OCI-LY7 (cell line): ENCODE measurements around the gene LRP1B.

ENCODE experiments used
- CTCF ChIP-seq: fragments of 200-600 bp; sonication (generic); conservative IDR thresholded peaks from 2 replicates; pipeline ENCODE4 v1.5.1; 2014; ENCODE audit warnings: mild to moderate bottlenecking, antibody characterized with exemption, low read length, moderate library complexity, mixed read lengths
- EZH2phosphoT487 ChIP-seq: fragments of 200-600 bp; sonication (generic); IDR thresholded peaks from 2 replicates; pipeline ENCODE4 v1.6.1; 2018; ENCODE audit warnings: low read depth, borderline replicate concordance, mild to moderate bottlenecking, mixed run types, antibody characterized with exemption, low read length, moderate library complexity, mixed read lengths

- TF ChIP-seq CTCF (no peak), EZH2phosphoT487 (no peak)
These were observed 1874.7 kb downstream of the LRP1B start for GRCh38 chr2:140256080-140256479.
